Endothelial cell of umbilical vein (primary cell): Measurements from ENCODE around the gene CCDC40. TPM values are rescaled to one million over a fixed set of nuclear protein-coding genes. Genes with fewer than 3 reads are reported as not detected.

ENCODE experiments used
- BruUV-seq: library from RNA; stranded (reverse); fragments of 400-500 nt; replicated peaks from 2 replicates; lab custom pipeline; 2021; lab: Mats Ljungman, UMichigan
- CTCF ChIA-PET: fragments of 300-600, 350-600 bp; sonication (Branson Sonifier 250); formaldehyde crosslinking; loops from one replicate; lab custom pipeline; 2021; ENCODE audit warnings: antibody characterized with exemption, inconsistent platforms; lab: Charles Lee
- POLR2A ChIA-PET: fragments of 300-600, 350-600 bp; sonication (Branson Sonifier 250); formaldehyde crosslinking; loops from one replicate; lab custom pipeline; 2021; ENCODE audit warnings: antibody characterized with exemption, inconsistent platforms; lab: Charles Lee
- DNase-seq: peaks from one replicate; pipeline ENCODE4 v3.0.0-alpha.2; 2011; ENCODE audit warnings: low read depth, low spot score
- FAIRE-seq: peaks from 2 replicates; lab custom pipeline; 2011; peaks lifted over from hg19 to GRCh38; lab: Jason Lieb, UNC
- H2AFZ ChIP-seq: 2 replicates; pipeline ENCODE4 v1.6.0; 2012; ENCODE audit warnings: low read depth, low read length, control low read depth, inconsistent platforms
- H3K27ac ChIP-seq: 2 replicates; pipeline ENCODE4 v1.5.1; 2011; ENCODE audit warnings: low read depth, mild to moderate bottlenecking, control low read depth, low read length, moderate library complexity; ENCODE audit not compliant: insufficient read depth
- H3K27me3 ChIP-seq, 2 experiments: 2 replicates each; pipeline versions ENCODE4 v1.6.0 to v1.6.1; 2011; ENCODE audit warnings: low read length in 2 of 2, mixed read lengths in 1 of 2; ENCODE audit not compliant: control insufficient read depth in 2 of 2, insufficient read depth in 2 of 2
- H3K36me3 ChIP-seq, 2 experiments: 2 replicates in 1 of 2; 3 replicates in 1 of 2; pipeline ENCODE4 v1.5.1; 2011; ENCODE audit warnings: low read length in 2 of 2, mild to moderate bottlenecking in 1 of 2, moderate library complexity in 1 of 2; ENCODE audit not compliant: control insufficient read depth in 2 of 2, insufficient read depth in 2 of 2; ENCODE audit errors: extremely low read depth in 1 of 2
- H3K4me1 ChIP-seq: 3 replicates; pipeline ENCODE4 v1.5.1; 2011; ENCODE audit warnings: mild to moderate bottlenecking, low read length; ENCODE audit not compliant: control insufficient read depth, insufficient read depth; ENCODE audit errors: extremely low read depth
- H3K4me2 ChIP-seq: 2 replicates; pipeline ENCODE4 v1.6.1; 2011; ENCODE audit warnings: low read length, control low read depth, mixed read lengths; ENCODE audit not compliant: insufficient read depth
- H3K4me3 ChIP-seq, 3 experiments: fragments of 200-600 bp in 1 of 3; sonication (generic), shearing (Covaris generic) in 1 of 3; replicated peaks in 1 of 3; 2 replicates each; pipeline ENCODE4 v1.5.1; 2011 to 2016; ENCODE audit warnings: control low read depth in 3 of 3, low read length in 3 of 3, mild to moderate bottlenecking in 2 of 3, inconsistent platforms in 1 of 3, low read depth in 1 of 3, moderate library complexity in 1 of 3; ENCODE audit not compliant: insufficient read depth in 1 of 3
- H3K79me2 ChIP-seq: 2 replicates; pipeline ENCODE4 v1.6.0; 2012; ENCODE audit warnings: low read length, inconsistent platforms; ENCODE audit not compliant: control insufficient read depth, insufficient read depth
- H3K9ac ChIP-seq: replicated peaks from 2 replicates; pipeline ENCODE3; 2011; ENCODE audit warnings: low read length, control low read depth; ENCODE audit not compliant: insufficient read depth; ENCODE audit errors: extremely low read depth
- H3K9me1 ChIP-seq: replicated peaks from 3 replicates; pipeline ENCODE4 v1.6.0; 2011; ENCODE audit warnings: mild to moderate bottlenecking, low read length; ENCODE audit not compliant: control insufficient read depth, insufficient read depth; ENCODE audit errors: extremely low read depth
- H3K9me3 ChIP-seq: replicated peaks from 2 replicates; pipeline ENCODE4 v1.5.1; 2012; ENCODE audit warnings: low read length, inconsistent platforms; ENCODE audit not compliant: control insufficient read depth, insufficient read depth
- H4K20me1 ChIP-seq: replicated peaks from 2 replicates; pipeline ENCODE3; 2011; ENCODE audit warnings: mild to moderate bottlenecking, low read length; ENCODE audit not compliant: control insufficient read depth, insufficient read depth; ENCODE audit errors: extremely low read depth
- EZH2 ChIP-seq: IDR thresholded peaks from 2 replicates; pipeline ENCODE4 v1.6.1; 2012; ENCODE audit warnings: borderline replicate concordance, low read depth, mild to moderate bottlenecking, moderate library complexity, low read length, inconsistent platforms; ENCODE audit not compliant: severe bottlenecking
- FOS ChIP-seq: IDR thresholded peaks from 2 replicates; pipeline ENCODE4 v1.6.1; 2011; ENCODE audit warnings: mild to moderate bottlenecking, low read length, moderate library complexity, borderline replicate concordance; ENCODE audit not compliant: insufficient read depth
- GATA2 ChIP-seq: IDR thresholded peaks from 2 replicates; pipeline ENCODE4 v1.7.0; 2011; ENCODE audit warnings: low read depth, mild to moderate bottlenecking, moderate library complexity, mixed read lengths, low read length; ENCODE audit not compliant: insufficient read length, insufficient read depth
- JUN ChIP-seq: IDR thresholded peaks from 2 replicates; pipeline ENCODE4 v1.6.1; 2011; ENCODE audit warnings: borderline replicate concordance, low read depth; ENCODE audit not compliant: insufficient read length, insufficient read depth
- MYC ChIP-seq: IDR thresholded peaks from one replicate; pipeline ENCODE4 v1.6.1; 2011; ENCODE audit warnings: mild to moderate bottlenecking, low read depth, low read length
- POLR2A ChIP-seq: IDR thresholded peaks from 2 replicates; pipeline ENCODE4 v1.6.1; 2012; ENCODE audit warnings: low read depth, mild to moderate bottlenecking, control low read depth, low read length
- POLR2AphosphoS5 ChIP-seq: IDR thresholded peaks from 2 replicates; pipeline ENCODE4 v1.6.1; 2012; ENCODE audit warnings: low read depth, mild to moderate bottlenecking, control low read depth, low read length, moderate library complexity; ENCODE audit not compliant: insufficient read depth
- dilution Hi-C: fragments of 300-500 bp; cut with MboI; formaldehyde crosslinking; loops from one replicate; pipeline ENCODE4 v1.15.0; 2019; ENCODE audit warnings: low sequenced_read_pairs; ENCODE audit not compliant: extremely low pct_ligation_motif_present
- intact Hi-C: fragments of 100-400 bp; cut with micrococcal nuclease; formaldehyde crosslinking; loops from one replicate; pipeline ENCODE4 v1.10.0; 2022
- polyA plus RNA-seq, 4 experiments: library from polyadenylated mRNA; depleted of rRNA in 3 of 4; stranded (reverse) in 3 of 4; unstranded in 1 of 4; fragments of >200 nt; gene quantifications; 2 replicates each; pipeline versions ENCODE4 v1.2.1 to v1.2.3, GENCODE V29; 2011 to 2012; ENCODE audit warnings: missing spikeins in 1 of 4
- total RNA-seq: library from RNA; stranded (reverse); gene quantifications from 2 replicates; pipeline ENCODE4 v1.2.3, GENCODE V29; 2021
- TF ChIP-seq, protein P1 (sequence below): IDR thresholded peaks from 2 replicates; pipeline ENCODE4 v1.6.1; 2011; ENCODE audit not compliant: insufficient read depth, insufficient read length
- TF ChIP-seq, protein P2 (sequence below), 2 donors: IDR thresholded peaks; 1 replicate in 1 of 2; 2 replicates in 1 of 2; pipeline ENCODE4 v1.5.1; 2011; ENCODE audit warnings: low read length in 2 of 2, mild to moderate bottlenecking in 2 of 2, moderate library complexity in 2 of 2, control low read depth in 1 of 2, inconsistent platforms in 1 of 2, low read depth in 1 of 2; ENCODE audit not compliant: insufficient read depth in 1 of 2; ENCODE audit errors: extremely low read depth in 1 of 2

Gene CCDC40
- total and polyA plus RNA-seq, 2 donors (not counting 3 experiments of a cell fraction or from before 2014, with no cell fraction given), result 1.4 to 5.5 TPM

DNA sequence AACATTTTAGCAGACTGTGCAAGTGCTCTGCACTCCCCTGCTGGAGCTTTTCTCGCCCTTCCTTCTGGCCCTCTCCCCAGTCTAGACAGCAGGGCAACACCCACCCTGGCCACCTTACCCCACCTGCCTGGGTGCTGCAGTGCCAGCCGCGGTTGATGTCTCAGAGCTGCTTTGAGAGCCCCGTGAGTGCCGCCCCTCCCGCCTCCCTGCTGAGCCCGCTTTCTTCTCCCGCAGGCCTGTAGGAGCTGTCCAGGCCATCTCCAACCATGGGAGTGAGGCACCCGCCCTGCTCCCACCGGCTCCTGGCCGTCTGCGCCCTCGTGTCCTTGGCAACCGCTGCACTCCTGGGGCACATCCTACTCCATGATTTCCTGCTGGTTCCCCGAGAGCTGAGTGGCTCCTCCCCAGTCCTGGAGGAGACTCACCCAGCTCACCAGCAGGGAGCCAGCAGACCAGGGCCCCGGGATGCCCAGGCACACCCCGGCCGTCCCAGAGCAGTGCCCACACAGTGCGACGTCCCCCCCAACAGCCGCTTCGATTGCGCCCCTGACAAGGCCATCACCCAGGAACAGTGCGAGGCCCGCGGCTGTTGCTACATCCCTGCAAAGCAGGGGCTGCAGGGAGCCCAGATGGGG lies 68.0 kb downstream of the CCDC40 start:
- BruUV-seq, result no TSS peak
- H3K27ac ChIP-seq, result no peak overlapping the region
- no peak overlapping the region for H3K4me2 ChIP-seq
- peaks cover 10% of the 10 kb centered on the region for H3K4me1 ChIP-seq
- ChIA-PET POLR2A (no interaction called here), CTCF (interaction anchor here (1.4 kb wide), 1 partner anchor 20 kb away, joined by 6 read pairs; no protein-coding TSS in a partner anchor)
- H2AFZ ChIP-seq, result no peak overlapping the region
- H3K9ac ChIP-seq, result no peak overlapping the region
- no peaks in the 10 kb centered on the region for H3K79me2 ChIP-seq
- dilution Hi-C loops, result no loop called here
- no peaks in the 10 kb centered on the region for H3K36me3 ChIP-seq
- no peak for FAIRE-seq
- no peak for DNase-seq
- no peaks in the 10 kb centered on the region for H4K20me1 ChIP-seq
- no peak overlapping the region for H3K4me3 ChIP-seq
- TF ChIP-seq EZH2, result no peak
- no peaks in the 10 kb centered on the region for H3K9me3 ChIP-seq
- H3K27me3 ChIP-seq, result no peaks in the 10 kb centered on the region
- no peaks in the 10 kb centered on the region for H3K9me1 ChIP-seq
- intact Hi-C loops, result loop anchor here (10.0 kb wide), 1 partner anchor 260 kb away; no protein-coding TSS in a partner anchor

DNA sequence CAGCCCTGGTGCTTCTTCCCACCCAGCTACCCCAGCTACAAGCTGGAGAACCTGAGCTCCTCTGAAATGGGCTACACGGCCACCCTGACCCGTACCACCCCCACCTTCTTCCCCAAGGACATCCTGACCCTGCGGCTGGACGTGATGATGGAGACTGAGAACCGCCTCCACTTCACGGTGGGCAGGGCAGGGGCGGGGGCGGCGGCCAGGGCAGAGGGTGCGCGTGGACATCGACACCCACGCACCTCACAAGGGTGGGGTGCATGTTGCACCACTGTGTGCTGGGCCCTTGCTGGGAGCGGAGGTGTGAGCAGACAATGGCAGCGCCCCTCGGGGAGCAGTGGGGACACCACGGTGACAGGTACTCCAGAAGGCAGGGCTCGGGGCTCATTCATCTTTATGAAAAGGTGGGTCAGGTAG lies 68.5 kb downstream of the CCDC40 start:
- H3K27me3 ChIP-seq, result no peaks in the 10 kb centered on the region
- BruUV-seq, result no TSS peak
- FAIRE-seq (no peak), DNase-seq (no peak)
- H3K9ac ChIP-seq, result no peak overlapping the region
- no peak overlapping the region for H3K27ac ChIP-seq
- ChIA-PET CTCF (interaction anchor here (1.4 kb wide), 1 partner anchor 19 kb away, joined by 6 read pairs; no protein-coding TSS in a partner anchor), POLR2A (no interaction called here)
- no peaks in the 10 kb centered on the region for H4K20me1 ChIP-seq
- H3K9me1 ChIP-seq, result no peaks in the 10 kb centered on the region
- no peak overlapping the region for H3K4me2 ChIP-seq
- H3K79me2 ChIP-seq, result no peaks in the 10 kb centered on the region
- no peaks in the 10 kb centered on the region for H3K9me3 ChIP-seq
- H2AFZ ChIP-seq, result no peak overlapping the region
- intact Hi-C loops, result loop anchor here (10.0 kb wide), 1 partner anchor 260 kb away; no protein-coding TSS in a partner anchor
- H3K4me1 ChIP-seq, result peaks cover 10% of the 10 kb centered on the region
- dilution Hi-C loops, result no loop called here
- no peak overlapping the region for H3K4me3 ChIP-seq
- H3K36me3 ChIP-seq, result no peaks in the 10 kb centered on the region
- TF ChIP-seq, protein P1, sequence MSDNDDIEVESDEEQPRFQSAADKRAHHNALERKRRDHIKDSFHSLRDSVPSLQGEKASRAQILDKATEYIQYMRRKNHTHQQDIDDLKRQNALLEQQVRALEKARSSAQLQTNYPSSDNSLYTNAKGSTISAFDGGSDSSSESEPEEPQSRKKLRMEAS, result no peak
- TF ChIP-seq POLR2AphosphoS5, result no peak
- no peak for TF ChIP-seq GATA2
- no peak for TF ChIP-seq JUN
- TF ChIP-seq POLR2A, result no peak
- TF ChIP-seq MYC, result no peak
- TF ChIP-seq FOS, result no peak
- TF ChIP-seq EZH2, result no peak
- TF ChIP-seq, protein P2, sequence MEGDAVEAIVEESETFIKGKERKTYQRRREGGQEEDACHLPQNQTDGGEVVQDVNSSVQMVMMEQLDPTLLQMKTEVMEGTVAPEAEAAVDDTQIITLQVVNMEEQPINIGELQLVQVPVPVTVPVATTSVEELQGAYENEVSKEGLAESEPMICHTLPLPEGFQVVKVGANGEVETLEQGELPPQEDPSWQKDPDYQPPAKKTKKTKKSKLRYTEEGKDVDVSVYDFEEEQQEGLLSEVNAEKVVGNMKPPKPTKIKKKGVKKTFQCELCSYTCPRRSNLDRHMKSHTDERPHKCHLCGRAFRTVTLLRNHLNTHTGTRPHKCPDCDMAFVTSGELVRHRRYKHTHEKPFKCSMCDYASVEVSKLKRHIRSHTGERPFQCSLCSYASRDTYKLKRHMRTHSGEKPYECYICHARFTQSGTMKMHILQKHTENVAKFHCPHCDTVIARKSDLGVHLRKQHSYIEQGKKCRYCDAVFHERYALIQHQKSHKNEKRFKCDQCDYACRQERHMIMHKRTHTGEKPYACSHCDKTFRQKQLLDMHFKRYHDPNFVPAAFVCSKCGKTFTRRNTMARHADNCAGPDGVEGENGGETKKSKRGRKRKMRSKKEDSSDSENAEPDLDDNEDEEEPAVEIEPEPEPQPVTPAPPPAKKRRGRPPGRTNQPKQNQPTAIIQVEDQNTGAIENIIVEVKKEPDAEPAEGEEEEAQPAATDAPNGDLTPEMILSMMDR (IDR thresholded peaks at IDR 0.05; ENCODE audit: extremely low read depth in 1 of 2, insufficient read depth in 1 of 2, low read depth in 1 of 2, low read length in 2 of 2), result no peak
